ENCODE data around the gene BCAS1.
"Not testable (repeated sequence)": the region's sequence is repeated elsewhere in the genome, so short reads cannot be mapped to it uniquely, and the experiment has no call there.

BCAS1 gene

DNA sequence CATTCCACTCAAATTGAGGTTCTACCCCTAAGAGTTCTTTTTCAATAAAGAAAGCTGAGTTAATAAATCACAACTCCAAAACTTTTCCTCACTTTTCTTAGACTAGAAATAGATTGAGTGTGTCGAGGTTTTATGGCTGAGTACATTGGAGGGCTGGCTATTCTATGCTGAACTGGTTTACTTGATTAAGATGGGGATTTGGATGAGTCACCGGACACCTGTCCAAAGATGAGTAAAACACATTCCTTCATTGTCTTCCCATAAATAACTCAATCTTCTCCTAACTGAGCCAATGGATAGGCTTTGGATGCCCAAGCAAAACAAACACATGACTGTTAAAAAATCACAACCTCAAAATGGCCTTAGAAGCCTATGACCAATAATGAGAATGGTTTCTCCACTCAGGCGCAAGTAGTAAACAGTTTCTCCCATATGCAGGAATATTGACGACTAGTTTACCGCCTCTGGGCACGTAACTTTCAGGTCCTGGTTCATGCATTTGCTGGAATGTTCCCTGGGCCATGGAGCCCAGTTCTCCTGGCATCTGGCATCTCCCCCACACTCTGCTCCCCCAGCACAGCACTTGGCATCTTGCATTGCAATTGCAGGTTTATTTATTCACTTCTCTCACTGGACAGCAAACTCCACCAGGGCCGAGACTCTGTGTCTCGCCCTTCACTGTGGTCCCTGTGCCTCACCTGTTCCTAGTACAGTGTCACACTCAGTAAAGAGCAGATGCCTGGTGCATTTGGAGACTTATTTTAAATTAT is 43.9 kb downstream of the BCAS1 start:
- in situ Hi-C loops (cut with MboI; ENCODE audit: low sequenced_read_pairs) = no loop called here

DNA sequence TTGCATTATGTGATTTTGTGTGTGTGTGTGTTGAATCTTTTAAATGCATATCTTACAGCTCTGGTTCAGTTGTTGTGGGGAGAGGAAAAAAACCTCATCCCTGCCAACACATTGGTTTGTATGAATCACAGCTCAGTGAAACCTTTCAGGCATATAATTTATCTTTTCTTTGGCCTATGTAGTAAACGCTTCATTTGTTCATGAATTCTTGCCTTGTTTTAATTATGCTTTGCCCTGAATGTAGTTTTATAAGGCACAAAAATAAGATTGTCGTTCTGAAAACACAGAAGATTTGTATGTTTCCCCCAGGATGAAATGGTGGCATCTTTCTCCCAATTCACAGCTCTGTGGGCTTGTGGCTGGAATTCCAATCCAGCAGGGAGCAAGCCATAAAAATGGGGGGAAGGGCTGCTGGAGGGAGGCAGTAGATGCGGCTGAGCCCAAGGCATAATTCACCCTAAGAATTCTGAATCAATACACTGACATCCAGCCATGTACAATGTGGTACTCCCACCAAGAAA is 45.1 kb downstream of the BCAS1 start:
- in situ Hi-C loops (cut with MboI; ENCODE audit: low sequenced_read_pairs) = no loop called here

- in situ Hi-C loops (cut with MboI; ENCODE audit: low sequenced_read_pairs) = no loop called here
Observed at GRCh38 chr20:54023406-54023805, 47.0 kb downstream of the BCAS1 start.

GRCh38 chr20:54021446-54022235 is 48.8 kb downstream of the BCAS1 start:
- in situ Hi-C loops (cut with MboI; ENCODE audit: low sequenced_read_pairs) = no loop called here

- in situ Hi-C loops (cut with MboI; ENCODE audit: low sequenced_read_pairs) = no loop called here
Observed at GRCh38 chr20:54020868-54021267, 49.5 kb downstream of the BCAS1 start.

GRCh38 chr20:54020348-54020747 is 50.0 kb downstream of the BCAS1 start:
- in situ Hi-C loops (cut with MboI; ENCODE audit: low sequenced_read_pairs) = no loop called here

GRCh38 chr20:54019585-54019984 is 50.8 kb downstream of the BCAS1 start:
- in situ Hi-C loops (cut with MboI; ENCODE audit: low sequenced_read_pairs) = no loop called here

DNA sequence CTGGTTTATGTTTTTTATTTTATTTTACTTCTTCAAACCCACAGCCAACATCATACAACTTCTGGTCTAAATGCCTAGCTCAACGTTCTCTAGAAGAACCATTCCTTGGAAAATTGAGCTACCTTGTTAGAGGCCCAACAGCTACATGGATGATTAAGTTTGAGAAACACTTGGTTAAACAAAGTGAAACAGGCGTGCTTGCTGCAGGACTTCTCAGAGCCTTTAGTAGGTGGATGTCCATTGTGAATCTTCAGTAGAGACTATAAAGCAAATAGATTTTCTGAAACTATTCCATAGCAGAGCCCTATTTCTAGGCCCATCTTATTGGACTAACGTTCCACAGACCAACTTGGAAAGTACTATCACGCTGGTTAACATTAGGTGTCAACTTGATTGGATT is 51.3 kb downstream of the BCAS1 start:
- in situ Hi-C loops (cut with MboI; ENCODE audit: low sequenced_read_pairs) = no loop called here

GRCh38 chr20:54017846-54018245 is 52.5 kb downstream of the BCAS1 start:
- in situ Hi-C loops (cut with MboI; ENCODE audit: low sequenced_read_pairs) = no loop called here

DNA sequence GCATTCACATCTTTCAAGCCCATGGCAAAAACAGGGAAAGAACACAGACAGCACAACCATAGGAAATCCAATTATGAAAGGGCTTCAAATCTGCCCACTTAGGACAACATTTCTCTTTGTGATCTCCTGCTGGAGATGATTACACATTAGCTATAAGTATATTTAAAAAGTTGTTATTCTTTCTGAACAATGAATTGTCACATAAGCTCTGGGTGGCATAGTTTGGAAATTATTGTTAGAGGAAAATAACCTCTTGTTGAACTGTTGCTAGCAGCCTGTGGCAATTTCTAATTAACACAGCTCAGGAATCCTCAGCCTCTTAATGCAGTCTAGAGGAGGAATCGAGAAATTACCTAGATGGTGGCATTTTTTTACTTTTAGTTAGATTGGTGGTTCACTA is 54.9 kb downstream of the BCAS1 start:
- in situ Hi-C loops (cut with MboI; ENCODE audit: low sequenced_read_pairs) = no loop called here

- in situ Hi-C loops (cut with MboI; ENCODE audit: low sequenced_read_pairs) = no loop called here
Observed at GRCh38 chr20:54014293-54014926, 56.0 kb downstream of the BCAS1 start.

GRCh38 chr20:54013471-54013870 is 56.9 kb downstream of the BCAS1 start:
- in situ Hi-C loops (cut with MboI; ENCODE audit: low sequenced_read_pairs) = no loop called here

DNA sequence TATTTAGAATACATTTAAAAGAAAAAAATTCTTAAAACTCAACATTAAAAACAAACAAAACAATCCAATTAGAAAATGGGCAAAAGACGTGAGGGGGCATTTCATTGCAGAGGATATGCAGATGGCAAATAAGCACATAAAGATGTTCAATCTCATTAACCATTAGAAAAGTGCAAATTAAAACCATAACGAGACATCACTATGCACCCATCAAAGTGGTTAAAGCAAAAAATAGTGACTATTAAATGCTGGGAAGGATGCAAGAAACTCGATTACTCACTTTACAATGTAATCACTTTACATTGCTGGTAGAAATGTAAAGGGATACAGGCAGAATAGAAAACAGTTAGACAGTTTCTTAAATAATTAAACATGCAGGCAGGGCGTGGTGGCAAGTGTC is 59.0 kb downstream of the BCAS1 start:
- in situ Hi-C loops (cut with MboI; ENCODE audit: low sequenced_read_pairs) = no loop called here

- in situ Hi-C loops (cut with MboI; ENCODE audit: low sequenced_read_pairs) = not testable (repeated sequence)
Observed at GRCh38 chr20:54006216-54006615, 64.2 kb downstream of the BCAS1 start.

- in situ Hi-C loops (cut with MboI; ENCODE audit: low sequenced_read_pairs) = no loop called here
Observed at GRCh38 chr20:54005524-54005923, 64.9 kb downstream of the BCAS1 start.

DNA sequence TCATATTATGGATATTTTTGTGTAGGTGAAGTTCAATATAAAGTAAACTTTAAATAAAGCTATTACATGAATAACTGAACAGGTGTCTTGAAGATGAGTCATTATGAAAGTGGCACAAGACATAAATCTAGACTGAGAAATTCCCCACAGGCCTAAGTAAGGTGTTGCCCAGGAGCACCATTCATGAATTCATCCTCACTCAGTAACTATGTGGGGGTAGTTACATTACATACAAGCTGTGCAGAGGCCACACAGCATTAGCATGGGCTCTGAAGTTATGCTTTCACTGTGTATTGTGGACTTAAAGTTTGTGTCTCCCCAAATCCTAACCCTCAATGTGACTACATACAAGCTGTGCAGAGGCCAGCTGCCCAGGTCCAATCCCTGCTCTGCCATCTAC is 65.9 kb downstream of the BCAS1 start:
- in situ Hi-C loops (cut with MboI; ENCODE audit: low sequenced_read_pairs) = no loop called here

- in situ Hi-C loops (cut with MboI; ENCODE audit: low sequenced_read_pairs) = no loop called here
Observed at GRCh38 chr20:54002741-54003140, 67.7 kb downstream of the BCAS1 start.

- in situ Hi-C loops (cut with MboI; ENCODE audit: low sequenced_read_pairs) = no loop called here
Observed at GRCh38 chr20:54002056-54002575, 68.3 kb downstream of the BCAS1 start.

DNA sequence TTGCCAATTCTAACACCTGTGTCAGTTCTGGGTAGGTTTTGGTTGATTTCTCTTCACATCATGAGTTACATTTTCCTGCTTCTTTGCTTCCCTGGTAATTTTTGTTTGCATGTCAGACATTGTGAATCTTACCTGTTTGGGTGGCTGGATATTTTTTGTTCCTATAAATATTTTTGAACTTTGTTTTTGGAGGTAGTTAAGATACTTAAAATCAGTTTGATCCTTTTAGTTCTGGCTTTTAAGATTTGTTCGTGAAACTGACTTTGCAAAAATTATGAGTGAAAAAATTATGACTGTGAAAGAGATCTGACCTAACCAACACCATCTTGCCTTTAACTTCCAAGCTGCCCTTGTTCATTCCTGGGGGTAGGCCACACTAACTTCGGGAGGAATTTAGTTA is 69.5 kb downstream of the BCAS1 start:
- in situ Hi-C loops (cut with MboI; ENCODE audit: low sequenced_read_pairs) = no loop called here

DNA sequence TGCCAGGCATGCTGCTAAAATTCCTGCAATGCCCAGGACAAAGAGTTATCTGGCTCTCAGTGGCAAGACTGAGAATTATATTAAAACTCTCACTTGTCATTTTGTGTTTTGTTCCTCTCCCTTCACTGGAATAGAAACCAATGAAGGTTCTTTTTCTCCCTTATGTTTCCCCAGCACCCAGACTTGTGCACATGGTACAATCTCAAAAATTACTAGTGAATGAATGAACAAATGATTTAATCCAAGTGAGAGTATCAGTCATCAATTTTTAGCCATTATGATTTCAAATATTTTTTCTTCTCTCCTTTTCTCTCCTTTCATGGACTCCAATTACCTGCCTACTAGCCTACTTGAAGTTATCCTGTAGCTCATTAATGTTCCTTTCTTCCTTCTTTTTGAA is 70.1 kb downstream of the BCAS1 start:
- in situ Hi-C loops (cut with MboI; ENCODE audit: low sequenced_read_pairs) = no loop called here

DNA sequence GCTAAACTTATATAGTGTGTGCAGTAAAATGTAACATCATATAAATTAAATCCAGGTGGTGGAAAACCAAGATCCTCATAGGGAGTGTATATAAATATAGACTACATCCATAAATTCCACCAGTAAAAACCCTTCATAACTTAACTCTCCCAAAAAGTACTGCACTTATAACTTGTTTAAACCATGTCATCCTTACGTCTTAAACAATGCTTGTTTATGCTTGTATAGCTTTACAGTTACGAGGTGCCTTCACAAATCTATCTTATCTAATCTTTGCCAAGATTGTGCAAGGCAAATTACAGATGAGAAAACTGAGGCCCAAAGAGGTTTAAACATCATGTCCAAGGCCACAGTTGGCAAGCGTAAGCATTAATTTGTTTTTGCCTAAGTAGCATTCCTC is 71.3 kb downstream of the BCAS1 start:
- in situ Hi-C loops (cut with MboI; ENCODE audit: low sequenced_read_pairs) = no loop called here
